ENCODE results near the gene MBP. TPM values are rescaled to one million over a fixed set of nuclear protein-coding genes. Genes with fewer than 3 reads are reported as not detected.
A peak's percentile ranks its signal among the peaks of the same experiment; 100 is the strongest.
"Not testable (repeated sequence)": the region's sequence is repeated elsewhere in the genome, so short reads cannot be mapped to it uniquely, and the experiment has no call there.

MBP gene
- total RNA-seq, 1 donor from 2014 or later = 7.7 TPM

DNA sequence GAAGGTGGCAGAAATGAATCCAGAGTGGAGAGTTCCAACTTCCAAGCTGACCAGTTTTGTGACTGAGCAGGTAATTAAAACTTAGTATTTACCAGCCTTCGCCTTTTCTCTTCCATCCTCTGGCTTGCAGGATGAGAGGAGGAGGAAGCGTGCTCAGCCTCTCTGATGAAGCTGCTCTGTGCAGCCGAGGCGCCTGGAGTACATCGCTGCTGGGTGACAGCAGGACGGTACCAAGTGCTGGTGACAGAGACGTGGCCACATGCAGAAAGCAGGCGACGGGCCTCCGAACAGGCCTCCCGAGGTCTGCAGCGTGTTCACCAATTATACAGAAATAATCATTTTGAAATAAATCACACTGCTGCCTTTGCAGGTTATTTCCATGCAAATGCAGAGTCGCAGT, 95.0 kb downstream of the MBP start:
- no peak for FAIRE-seq
- DNase-seq (ENCODE audit: low spot score in 2 of 2) = no peak

DNA sequence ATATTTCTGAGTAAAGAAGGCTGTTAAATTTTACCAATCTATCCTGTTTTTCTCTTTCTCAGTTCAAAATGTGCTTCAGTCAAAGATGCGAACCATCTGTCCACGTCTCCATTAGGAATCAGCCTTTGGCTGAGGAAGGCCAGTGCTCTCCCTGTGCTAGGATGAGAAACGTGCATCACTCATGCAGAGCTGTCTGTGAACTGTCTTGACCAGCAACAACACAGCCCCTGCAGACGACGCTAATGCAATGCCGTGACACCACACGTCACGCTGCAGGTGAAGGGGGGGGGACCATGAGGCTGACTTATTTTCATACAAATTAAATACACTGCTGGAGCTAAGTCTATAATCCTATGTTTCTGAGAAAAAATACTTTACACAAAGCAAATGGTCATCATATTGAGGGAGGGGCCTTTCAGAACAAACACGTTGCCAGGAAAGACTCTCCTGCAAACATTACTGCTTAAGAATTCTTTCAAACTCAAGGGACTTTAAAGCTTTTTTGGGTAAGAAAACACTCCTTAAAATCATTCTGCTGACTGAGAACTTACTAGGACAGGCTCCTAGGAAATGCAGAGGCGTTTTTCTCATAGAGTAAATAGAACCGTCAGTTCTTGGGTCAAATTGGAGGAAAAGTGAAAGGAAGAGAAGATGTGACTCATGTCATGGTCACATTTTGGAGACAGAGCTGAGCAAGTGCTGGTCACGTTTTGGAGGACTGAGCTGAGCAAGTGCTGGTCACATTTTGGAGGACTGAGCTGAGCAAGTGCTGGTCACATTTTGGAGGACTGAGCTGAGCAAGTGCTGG, 97.0 kb downstream of the MBP start:
- FAIRE-seq (no peak), DNase-seq (ENCODE audit: low spot score in 2 of 2) (no peak)

DNA sequence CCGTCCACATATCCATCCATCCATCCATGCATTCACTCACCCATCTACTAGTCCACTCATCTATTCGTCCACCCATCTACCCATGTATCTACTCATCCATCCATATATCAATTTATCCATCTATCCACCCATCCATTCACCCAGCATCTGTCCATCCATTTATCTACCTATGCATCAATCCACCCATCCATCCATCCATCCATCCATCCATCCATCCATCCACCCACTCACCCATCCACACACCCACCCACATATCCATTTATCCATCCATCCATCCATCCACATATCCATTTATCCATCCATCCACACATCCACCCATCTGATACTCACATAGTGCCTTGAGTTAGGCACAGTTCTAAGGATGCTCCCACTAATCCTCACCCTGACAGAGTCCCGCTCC, 99.0 kb downstream of the MBP start:
- DNase-seq (ENCODE audit: low spot score in 2 of 2) = no peak
- FAIRE-seq = no peak

DNA sequence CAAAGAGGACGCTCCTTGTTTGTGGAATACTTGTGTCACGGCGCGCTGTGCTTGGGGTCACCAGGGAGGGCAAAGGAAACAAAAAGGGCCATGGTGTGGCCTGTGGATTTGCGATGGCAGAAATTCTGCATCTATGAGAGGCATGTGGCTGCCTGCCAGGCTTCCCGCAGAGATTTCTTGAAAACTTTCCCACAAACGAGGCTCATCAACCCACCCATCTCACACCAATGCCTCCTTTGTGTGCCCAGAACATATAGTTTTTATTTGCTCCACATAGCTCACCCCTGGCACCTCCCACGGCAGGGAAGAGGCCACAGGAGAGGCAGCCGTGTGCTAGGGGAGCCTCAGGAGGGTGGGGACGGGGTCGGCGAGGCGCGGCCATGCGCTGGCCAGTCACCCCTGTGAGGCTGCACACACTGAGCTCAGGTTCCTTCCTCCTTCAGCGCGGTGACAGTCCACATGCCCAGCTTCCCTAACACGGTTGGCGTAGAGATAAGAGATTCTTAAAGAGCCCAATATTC, 100.3 kb downstream of the MBP start:
- FAIRE-seq (no peak), DNase-seq (ENCODE audit: low spot score in 2 of 2) (no peak)

DNA sequence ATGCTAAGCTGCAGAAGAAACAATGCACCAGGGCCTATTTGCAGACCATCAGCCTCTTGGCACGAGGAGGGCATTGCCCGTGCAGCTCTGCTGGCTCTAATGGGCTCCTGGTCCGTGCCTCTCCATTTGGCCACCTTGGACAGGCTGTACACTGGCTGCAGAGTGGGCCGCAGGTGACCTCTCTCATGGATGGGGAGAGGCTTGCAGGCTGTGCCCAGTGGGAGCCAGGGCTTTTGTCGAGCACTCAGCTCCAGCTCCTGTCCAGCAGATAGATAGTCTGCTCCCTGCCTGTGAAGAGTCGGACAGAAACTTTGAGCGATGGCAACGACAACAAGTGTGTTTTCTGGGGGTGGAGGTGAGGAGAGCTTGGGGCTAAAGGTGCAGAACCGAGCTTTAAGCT, 100.9 kb downstream of the MBP start:
- FAIRE-seq (no peak), DNase-seq (ENCODE audit: low spot score in 2 of 2) (no peak)

DNA sequence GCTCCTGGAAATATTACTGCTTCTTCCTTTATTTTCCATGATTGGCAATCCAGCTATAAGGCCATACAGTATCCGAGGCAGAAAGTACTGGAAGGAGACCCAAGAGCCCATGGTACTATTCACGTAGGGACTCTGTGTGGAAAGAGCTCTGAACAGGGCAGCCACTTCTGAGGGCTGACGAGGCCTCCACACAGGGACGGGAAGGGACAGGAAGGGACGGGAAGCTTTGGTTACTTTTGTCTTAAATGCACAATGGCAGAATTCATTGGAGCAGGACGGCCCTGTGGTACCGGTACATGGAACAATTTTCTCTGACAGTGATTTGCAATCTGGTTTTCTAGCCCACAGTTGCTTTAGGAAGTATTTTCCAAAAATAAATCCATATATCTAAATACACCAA, 102.4 kb downstream of the MBP start:
- DNase-seq (ENCODE audit: low spot score in 2 of 2) (no peak), FAIRE-seq (no peak)

DNA sequence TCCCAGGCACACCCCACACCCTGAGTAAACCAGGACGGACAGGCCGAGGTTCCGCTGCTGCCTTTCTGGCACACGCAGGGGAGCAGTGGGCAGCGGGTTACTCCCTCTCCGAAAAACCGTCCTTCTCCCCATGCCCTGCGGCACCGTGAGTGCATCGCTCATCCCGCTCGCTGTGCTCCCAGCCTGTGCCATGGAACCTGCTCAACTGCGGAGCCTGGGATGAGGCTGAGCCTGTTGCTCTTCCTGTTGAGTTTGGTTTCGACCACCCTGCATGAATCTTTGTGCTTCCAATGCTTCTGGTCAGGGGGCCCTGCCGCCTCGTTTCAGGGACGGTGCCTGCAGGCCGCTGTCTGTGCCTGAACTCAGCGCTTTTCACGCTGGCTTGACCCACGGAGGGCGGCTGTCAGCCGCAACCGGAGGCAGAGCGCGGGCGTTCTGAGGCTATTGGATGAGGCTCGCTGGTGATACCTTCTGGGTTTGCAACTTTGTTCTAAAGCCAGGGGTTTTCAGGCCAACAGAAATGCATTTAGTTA, 106.7 kb downstream of the MBP start:
- DNase-seq (ENCODE audit: low spot score in 2 of 2) = no peak
- no peak for FAIRE-seq

DNA sequence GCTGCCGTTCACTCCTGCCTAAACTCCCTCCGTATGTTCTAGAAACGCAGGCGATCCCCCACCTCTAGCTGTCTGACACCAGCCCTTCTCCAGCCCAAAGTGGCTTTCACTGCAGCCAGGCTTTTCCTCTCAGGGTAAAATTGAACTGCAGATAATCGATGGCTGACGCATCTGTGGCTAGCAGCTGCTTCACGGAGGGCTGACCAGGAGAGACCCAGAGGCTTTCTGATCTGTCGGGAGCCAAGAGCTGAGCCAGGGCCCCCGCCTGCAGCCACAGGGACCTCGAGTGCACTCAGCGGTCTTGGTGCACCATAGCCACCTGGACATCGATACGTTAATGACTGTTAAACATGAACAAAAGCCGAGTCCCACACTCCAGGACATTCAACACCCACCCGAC, 107.5 kb downstream of the MBP start:
- FAIRE-seq = no peak

DNA sequence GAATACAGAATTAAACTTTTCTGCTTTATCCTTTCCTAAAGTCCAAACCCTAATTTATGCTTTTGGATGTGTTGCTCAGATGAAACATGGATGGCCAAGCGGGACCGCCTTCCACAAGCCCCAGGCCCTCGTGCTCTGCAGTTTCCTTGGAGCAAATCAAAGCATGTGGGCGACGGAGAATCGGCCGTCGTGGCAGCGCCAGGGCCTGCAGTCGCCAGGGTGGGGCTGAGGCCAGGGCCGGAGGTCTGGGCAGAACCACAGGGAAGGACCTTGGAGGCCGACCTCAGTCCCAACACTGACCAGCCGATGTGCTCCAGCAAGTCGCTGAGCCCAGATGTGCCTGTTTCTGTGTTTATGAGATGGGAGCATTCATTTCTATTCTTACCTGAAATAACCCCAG, 108.1 kb downstream of the MBP start:
- DNase-seq (ENCODE audit: low spot score in 2 of 2) (no peak), FAIRE-seq (no peak)

More for the DNA sequence above, 107.5 kb downstream of the MBP start:
- no peak for DNase-seq (ENCODE audit: low spot score in 2 of 2)

DNA sequence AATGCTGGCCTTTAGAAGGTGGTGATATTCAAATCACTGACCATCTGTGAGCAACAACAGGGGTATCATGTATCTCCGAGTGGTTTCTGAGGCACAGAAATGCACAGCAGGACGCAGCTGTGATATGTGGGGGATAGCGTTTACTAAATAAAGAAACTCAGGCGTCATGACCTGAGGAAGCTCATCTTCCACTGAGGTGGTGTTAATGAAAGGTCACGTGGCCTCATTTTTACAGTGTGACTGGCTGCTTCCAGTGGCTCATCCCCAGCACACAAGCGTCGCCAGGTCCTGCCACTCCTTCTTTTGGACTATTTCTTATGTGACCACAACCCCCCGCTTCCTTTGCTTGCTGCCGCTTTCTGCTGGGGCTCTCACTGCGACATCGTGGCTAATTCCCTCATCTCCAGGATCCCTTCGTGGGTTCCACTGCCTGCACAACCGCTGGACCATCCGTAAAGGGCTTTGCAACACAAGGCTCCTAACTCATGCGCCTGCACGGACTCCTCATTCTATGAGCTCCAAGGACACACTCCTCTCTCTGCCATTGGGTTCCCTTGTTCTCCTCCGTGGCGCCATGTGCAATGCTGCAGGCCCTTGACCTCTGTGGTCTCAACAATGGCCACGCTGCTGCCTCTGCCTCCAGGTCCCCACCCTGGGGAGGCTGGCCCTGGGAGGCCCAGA, 109.3 kb downstream of the MBP start:
- DNase-seq (ENCODE audit: low spot score in 2 of 2) = no peak

DNA sequence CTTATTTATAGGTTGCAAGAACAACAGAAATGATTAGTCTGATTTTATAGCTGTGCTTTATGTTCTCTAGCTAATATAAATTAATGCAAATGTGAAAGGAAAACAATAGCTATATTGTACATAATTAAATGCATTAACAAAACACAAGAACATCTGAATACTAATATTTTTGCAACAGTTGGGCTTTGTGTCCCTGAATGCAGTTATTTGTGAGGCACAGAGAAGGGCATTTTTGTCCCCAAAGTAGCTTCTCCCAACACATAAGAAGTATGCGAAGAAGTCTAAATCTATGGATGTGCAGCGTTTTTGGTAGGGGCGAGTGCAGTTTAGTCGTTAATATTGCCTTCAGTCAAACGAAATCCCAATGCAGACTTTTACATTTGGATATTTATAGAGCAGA, 110.0 kb downstream of the MBP start:
- peak in 1 of 2 donors; percentile 68 for DNase-seq (ENCODE audit: low spot score in 2 of 2)
- FAIRE-seq = peak; percentile 70

More for the DNA sequence above, 109.3 kb downstream of the MBP start:
- FAIRE-seq = no peak

DNA sequence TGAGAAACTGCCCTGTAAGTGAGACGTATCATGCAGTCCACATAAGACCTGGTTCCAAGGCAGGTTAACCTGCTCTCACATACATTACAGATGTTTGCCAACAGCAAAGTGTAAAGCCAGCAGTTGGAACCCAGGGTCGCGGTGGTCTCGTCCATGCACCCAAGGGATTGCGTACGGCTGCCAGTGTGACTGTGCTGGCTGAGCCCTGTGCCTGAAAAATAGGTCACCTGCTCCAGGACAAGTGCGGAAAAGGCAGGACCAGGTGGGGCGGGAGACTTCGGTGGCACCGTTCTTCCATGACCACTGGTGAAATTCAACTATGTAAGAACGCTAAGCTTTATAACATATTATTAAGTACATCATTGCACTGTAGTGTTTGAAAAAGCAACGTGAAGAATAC, 110.5 kb downstream of the MBP start:
- DNase-seq (ENCODE audit: low spot score in 2 of 2) (no peak), FAIRE-seq (no peak)

DNA sequence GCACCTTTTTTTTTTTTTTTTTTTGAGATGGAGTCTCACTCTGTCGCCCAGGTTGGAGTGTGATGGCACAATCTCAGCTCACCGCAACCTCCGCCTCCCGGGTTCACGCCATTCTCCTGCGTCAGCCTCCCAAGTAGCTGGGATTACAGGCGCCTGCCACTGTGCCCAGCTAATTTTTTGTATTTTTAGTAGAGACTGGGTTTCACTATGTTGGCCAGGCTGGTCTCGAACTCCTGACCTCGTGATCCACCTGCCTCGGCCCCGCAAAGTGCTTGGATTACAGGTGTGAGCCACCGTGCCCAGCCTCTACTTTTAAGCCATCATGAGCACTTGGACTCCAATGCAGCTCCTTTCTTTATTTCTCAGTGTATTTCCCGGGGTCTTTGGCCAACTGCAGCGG, 111.1 kb downstream of the MBP start:
- DNase-seq (ENCODE audit: low spot score in 2 of 2); FAIRE-seq: not testable (repeated sequence)

DNA sequence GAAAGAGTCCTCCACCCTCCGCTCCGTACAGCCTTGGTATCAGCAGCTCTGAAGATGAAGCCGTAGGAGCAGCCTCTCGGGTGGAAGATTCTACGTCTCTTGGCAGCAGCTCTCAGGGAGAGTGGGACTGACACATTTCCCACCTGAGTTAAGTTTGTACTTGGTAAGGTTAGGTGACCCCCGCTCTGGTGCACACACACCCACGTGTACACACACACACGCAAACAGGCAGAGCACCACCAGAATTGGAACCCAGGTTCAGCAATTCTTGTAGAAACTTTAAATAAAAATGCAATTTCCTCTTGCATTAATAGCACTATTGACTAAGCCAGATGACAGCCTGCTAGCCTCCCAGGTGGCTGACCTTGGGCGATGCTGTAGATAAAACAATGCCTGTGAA, 111.5 kb downstream of the MBP start:
- no peak for DNase-seq (ENCODE audit: low spot score in 2 of 2)

DNA sequence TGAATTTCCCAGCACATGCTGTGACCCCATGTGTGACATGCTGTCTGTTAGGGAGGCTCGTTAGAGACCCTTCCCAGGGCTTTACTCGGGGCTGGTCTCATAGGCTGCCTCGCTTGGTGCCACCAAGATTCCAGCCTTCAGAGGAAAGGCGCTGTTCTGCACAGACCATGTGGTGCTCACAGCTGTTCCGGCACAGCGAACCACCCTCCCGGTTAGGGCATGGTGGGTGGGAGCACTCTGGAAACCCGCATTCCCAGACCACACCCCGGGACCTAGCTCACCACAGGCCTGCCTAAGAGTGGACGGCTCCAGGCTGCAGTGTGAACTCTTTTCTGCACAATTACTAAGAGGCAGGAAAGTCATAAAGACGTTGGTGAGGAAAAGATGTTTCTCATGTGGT, 112.0 kb downstream of the MBP start:
- no peak for DNase-seq (ENCODE audit: low spot score in 2 of 2)
- no peak for FAIRE-seq

More for the DNA sequence above, 111.5 kb downstream of the MBP start:
- FAIRE-seq = no peak

DNA sequence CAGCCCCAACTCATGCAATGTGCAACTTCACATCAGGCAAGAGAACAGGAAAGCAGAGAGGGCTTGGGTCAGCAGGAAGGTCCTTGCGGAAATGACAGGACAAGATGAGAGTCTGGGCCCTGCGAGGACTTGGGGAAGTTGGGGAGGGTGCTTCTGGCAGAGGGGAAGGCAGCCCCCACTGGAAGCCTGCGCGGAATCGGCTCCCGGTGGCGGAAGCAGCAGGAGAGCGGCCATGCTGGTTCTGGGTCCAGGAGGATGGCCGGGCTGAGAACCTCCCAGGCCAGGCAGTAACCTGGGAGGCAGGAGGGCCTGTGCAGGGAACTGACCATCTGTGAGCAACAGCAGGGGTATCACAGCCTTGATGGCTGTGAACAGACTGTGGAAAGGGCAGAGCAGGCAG, 112.9 kb downstream of the MBP start:
- DNase-seq (ENCODE audit: low spot score in 2 of 2) (no peak), FAIRE-seq (no peak)

DNA sequence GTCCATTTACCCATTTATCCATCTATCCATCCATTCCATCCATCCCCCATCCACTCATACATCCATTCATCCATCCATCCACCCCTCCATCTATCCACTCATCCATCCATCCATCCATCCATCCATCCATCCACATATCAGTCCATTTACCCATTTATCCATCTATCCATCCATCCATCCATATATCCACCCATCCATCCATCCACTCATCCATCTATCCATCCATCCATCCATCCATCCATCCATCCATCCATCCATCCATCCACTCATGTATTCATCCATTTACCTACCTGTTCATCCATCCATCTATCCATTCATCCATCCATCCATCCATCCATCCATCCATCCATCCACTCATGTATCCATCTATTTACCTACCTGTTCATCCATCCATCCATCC, 113.9 kb downstream of the MBP start:
- not testable (repeated sequence) for FAIRE-seq; DNase-seq (ENCODE audit: low spot score in 2 of 2)

DNA sequence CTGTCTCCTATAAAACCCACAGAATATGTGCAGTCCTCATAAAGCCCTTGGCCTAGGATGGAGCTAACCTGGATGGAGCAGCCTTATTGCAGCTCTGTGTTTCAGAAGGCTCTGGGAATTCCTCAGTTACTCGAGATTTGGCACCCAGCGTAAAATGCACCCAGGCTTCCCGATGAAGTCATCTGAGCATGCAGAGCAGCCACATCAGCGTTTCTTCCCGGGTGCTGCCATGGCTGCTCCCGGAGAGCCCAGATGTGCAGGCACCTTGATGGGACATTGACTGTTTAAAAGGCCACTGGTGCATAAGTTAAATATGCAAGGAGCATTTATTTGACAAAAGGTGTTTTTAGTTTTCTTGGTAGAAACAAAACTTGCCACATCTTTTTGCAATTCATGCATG, 115.2 kb downstream of the MBP start:
- DNase-seq (ENCODE audit: low spot score in 2 of 2) (no peak), FAIRE-seq (no peak)

DNA sequence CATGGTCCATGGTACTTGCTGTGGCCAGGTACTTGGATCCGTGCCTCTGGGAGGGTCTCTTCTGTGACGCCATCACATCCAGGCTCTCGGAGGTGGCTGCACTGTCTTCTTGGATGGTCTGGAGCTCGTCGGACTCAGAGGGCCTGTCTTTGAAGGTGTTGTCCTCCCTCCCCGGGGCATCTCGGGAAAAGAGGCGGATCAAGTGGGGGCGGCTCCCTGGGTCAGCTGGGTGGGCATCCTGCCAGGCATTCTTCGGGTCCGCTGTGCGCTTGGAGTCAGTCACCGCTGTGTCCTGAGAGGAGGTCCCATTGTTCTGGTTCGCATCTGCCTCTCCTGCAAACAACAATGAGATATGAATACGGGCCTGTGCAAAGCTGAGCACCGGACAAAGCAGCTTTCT, 115.6 kb downstream of the MBP start:
- DNase-seq (ENCODE audit: low spot score in 2 of 2) = peak in 1 of 2 donors; percentile 60
- FAIRE-seq = peak; percentile 64

DNA sequence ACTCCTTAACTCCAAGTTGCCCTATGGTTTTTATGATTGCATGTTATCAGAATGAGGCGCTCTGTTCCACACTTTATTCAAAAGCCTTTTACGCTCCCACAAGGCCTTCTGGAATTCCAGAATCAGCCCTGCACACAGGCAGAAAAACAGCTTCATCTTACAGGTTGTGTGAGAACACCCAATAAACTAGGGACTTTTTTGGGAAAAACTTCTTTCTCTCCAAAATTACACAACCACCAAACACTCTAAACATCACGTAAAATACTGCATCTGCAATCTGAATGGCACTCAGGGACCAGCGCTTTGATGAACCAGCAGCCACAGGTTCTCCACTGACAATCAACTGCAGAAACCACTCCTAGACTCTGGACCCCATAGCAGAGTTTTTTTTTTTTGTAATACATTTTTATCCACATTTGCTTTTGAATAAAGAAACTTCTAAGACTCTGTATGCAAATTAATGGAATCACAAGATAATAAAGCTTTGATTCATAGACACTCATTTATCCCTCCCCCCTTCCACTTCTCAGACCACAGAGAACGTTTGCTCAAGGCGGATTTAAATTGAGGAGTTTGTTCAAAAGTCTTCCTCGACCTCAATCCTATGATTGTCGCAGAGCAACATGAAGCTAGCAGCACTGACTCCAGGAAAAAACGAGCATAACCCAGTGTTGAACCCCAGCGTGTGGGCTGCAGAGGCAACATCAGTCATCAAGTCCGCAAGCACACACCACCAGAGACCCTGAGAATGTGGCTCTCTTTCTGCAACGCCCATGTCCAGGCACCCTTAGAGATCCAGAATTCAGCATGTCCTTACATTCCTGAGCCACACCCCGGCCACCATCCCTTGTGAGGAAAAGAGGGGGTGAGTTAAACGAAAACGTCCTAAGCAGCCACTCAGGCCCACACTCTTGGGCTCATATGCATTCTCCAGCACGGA, 116.5 kb downstream of the MBP start:
- DNase-seq (ENCODE audit: low spot score in 2 of 2) (no peak), FAIRE-seq (no peak)
